ENCODE results near the gene APOL2. TPM values are rescaled to one million over a fixed set of nuclear protein-coding genes. Genes with fewer than 3 reads are reported as not detected.
"Not testable (repeated sequence)": the region's sequence is repeated elsewhere in the genome, so short reads cannot be mapped to it uniquely, and the experiment has no call there.

Gene APOL2
- total RNA-seq, 1 donor from 2014 or later: 42.5 TPM

DNA sequence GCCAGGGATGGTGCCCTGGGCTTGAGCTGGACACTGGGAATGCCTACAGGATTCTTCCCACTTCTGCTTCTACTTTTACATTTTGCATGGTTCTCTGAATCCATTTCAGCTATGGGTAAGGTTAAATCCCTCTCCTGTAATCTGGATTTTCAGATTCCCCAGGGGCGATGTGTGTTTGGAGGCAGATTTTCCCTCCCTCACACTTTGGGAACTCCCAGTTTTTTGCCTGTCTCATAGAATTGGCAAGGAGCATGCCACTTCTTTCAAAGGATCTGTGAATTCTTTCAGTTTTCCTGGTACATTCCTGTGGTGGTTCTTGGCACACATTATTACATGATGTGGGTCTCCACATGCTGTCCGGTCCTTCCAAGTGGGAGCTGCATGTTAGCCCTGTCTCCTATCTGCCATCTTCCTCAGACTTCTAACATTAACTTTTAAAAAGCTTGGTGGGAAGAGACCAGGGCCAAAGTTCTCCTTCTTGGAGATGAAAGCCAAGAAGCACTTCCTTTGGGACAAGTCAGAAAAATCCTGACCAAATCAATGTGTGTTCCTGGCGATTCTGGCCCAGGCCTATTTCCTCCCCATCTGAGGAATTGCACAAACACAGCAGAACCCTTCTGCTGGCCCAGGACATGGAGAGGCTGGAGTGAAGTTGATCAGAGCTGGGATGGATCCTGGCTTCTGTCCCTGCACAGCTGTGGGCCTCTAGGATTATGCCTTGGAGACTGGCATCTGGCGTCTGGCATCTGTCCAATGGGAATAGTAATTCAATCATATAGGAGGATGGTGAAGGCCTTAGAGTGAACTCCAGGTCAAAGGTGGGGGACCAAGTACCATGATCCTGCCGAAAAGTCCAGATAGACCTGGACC lies 5.4 kb upstream of the APOL2 start:
- no peak for DNase-seq (ENCODE audit: low read depth in 2 of 2)

DNA sequence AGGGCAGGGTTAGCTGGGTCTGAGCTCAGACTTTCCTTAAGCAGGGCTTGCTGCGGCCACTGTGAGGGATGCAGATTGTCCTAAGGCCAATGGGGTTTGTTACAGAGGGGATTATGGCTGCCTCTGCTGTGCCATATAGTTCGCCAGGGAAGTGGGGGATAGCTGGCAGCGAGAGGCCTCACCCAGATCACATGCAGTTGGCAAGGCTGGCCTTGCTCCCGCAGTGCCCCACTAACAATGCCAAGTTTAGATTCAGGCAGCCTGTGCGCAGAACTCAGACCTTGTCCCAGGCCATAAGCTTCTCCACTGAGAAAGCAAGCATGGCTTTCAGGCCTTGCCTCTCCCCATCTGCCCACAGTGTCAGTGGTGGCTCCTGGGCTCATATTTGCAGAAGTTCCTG lies 4.7 kb upstream of the APOL2 start:
- no peak for DNase-seq (ENCODE audit: low read depth in 2 of 2)

DNA sequence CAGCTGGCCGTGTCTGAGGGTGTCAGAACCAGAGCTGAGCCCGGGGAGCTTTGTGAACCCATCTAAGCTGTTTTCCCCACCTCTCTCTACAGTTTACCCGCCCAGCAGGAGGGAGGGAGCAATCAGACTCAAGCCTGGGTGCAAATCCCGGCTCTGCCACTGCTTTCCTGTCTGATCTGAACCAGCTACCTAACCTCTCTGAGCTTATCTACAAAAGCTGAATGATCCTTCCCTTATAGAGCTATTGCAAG lies 252 bp downstream of the APOL2 start:
- no peak for DNase-seq (ENCODE audit: low read depth in 2 of 2)

- DNase-seq (ENCODE audit: low read depth in 2 of 2): peak in 1 of 2 donors; percentile 80
Observed at GRCh38 chr22:36238373-36239149, 766 bp downstream of the APOL2 start.

DNA sequence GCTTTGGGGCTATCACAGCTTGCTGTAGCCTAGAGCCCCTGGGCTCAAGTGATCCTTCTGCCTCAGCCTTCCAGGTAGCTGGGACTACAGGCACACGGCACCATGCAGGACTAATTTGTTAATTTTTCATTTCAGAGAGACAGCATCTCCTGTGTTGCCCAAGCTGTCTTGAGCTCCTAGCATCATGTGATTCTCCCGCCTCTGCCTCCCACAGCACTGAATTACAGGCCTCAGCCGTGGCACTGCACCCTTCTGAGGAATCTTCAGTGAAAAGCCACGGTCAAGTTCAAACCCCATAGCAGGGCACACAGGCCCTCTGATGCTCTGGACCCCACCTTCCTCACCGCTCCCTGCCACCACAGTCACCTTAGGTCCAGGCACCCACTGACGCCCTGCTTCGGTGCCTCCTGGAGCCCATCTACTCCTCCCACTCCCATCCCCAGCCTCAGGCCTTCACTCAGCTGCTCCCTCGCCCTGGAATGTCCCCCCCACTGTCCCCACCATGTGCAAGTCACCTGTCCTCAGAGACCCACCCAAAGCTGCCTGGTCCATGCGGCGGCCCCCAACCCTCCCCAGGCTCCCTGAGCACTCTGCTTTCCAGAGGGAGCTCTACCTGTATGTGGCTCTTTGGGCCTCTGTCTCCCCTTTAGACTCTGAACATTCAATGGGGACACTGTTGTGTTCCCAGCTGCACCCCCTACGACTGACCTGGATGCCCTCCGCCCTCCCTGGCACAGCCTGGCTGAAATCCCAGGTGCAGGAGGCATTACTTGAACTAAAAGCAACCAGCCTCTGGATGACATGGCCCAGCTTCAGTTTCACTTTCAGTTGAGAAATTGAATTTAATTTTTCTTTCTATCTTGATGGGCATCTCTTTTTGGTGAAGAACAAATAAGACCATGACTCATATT lies 1.6 kb downstream of the APOL2 start:
- peak; percentile 54 to 59 for DNase-seq (ENCODE audit: low read depth in 2 of 2)

GRCh38 chr22:36236388-36237319 lies 2.7 kb downstream of the APOL2 start:
- DNase-seq (ENCODE audit: low read depth in 2 of 2): no peak

DNA sequence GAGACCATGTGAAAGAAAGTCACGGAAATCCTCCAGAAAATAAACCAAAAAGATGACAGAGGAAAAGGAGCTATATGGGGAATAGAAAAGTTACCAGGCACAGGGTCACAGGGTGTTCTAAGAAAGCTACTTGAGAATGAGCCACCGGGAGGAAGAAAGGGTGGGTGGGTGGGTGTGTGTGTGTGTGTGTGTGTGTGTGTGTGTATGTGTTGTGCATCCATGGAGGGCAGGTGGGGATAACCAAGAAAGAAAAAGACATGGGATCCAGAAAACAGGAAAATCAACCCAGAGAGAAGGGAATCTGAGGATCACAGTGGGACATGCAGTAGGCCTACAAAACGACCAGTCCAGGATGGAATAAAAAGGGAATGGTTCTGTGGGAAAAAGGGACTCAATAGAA lies 3.7 kb downstream of the APOL2 start:
- DNase-seq (ENCODE audit: low read depth in 2 of 2): no peak

DNA sequence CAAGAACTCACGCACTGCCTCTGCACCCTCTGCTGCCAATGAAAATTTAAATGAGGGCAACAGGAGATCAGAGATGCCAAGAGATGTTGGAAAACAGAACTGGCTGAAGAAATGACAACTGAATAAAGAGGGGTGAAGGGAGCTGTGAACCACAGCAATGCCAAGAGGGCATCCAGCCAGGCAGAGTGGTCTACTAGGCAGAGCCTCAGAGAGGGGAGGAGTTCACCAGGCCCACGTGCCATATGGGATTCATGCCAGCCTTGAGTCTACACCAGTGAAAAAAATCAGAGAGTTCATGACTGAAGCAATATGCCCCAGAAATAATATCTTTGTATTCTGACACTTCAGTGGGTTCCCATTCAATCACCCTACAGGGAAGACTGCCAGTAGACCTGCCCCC lies 4.4 kb downstream of the APOL2 start:
- peak in 1 of 2 donors; percentile 16 for DNase-seq (ENCODE audit: low read depth in 2 of 2)

DNA sequence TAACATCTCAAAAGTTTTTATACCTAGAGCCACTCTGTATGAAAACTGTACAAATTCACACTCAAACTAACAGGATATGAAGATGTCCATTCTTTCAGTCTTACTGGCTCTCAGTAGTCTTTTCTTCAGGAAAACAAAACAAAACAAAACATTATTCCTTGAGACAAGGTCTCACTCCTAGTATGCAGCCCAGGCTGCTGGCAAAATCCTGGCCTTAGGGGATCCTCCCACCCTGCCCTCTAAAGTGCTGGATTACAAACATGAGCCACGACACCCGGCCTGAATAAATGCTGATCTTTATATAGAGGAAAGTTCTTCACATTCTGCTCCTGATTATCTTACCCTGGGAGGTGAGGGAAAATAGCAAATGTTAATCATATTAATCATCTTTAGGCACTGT lies 5.1 kb downstream of the APOL2 start:
- DNase-seq (ENCODE audit: low read depth in 2 of 2): no peak

DNA sequence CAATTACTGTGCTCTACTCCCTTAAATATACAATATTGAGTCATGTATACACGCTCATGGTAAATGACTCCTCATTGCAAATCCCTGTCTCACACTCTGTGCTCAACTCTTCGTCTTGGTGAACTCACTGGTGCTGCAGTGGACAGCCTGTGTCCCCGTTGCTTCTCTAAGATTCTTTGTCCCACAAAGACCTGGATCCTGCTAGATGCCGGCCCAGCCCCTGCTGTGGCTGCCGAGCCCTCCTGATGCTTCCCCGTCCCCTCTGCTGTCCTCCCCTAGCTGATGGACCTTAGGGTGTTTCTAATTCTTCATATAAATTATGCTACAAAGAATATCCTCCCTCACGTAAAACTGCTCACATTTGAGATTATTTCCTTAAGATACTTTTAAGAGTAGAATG lies 5.5 kb downstream of the APOL2 start:
- DNase-seq (ENCODE audit: low read depth in 2 of 2): no peak

GRCh38 chr22:36232715-36233401 lies 6.5 kb downstream of the APOL2 start:
- DNase-seq (ENCODE audit: low read depth in 2 of 2): no peak

DNA sequence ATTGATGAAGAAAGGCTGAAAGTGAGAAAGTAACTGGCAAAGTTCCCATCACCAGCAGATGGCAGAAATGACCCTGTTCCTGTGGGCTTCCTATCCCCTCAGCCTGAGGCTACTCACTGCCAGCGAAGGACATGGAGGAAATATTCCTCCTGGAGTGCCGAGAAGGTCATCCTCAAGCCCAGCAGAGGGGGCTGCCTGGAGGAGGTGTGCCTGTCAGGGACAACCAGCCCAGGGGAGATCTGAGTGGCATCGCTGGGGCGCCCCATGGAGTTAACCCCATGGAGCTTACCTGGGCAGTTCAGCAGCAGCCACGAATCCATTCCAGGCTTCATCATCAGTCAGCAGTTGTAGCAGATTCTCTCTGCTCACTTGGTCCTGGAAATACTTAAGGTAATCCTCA lies 8.3 kb downstream of the APOL2 start:
- not testable (repeated sequence) for DNase-seq (ENCODE audit: low read depth in 2 of 2)

- not testable (repeated sequence) for DNase-seq (ENCODE audit: low read depth in 2 of 2)
Observed at GRCh38 chr22:36229649-36230048, 9.7 kb downstream of the APOL2 start.

- DNase-seq (ENCODE audit: low read depth in 2 of 2): no peak
Observed at GRCh38 chr22:36228944-36229343, 10.4 kb downstream of the APOL2 start.

DNA sequence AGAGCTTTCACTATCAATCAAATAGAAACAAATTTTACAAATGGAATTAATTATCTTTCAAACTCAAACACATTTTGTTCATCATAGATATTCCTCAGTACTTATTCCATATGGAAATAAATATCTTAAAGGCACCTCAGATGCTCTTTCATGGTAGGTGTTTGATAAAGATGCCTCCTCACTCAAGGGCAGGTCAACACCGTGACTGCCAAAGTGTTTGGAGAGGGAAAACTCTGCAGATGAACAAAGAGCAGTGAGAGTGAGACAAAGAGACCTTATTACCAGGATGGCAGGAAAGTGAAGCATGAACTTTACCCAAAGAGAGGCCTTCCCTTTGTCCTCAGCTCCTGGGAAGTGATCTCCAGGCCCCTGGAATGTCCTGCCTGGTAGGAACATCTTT lies 11.0 kb downstream of the APOL2 start:
- not testable (repeated sequence) for DNase-seq (ENCODE audit: low read depth in 2 of 2)

DNA sequence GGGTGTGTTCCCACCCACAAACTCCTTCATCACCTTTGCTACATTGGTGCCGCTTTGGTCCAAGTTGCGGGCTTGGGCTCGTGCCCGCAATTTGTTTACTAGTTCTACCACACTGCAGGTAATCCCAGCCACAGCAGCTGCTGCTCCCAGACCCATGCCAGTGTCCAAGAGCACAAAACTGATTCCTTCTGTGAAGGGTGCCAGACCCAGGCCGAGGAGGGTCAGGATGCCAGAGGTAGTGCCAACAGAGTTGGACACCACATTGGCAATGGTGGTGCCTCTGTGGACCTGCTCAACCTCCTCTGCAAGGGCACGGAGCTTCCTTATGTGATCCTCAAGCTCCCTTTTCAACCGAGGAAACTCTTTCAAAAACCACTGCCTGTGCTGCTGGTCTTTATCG lies 11.5 kb downstream of the APOL2 start:
- no peak for DNase-seq (ENCODE audit: low read depth in 2 of 2)

GRCh38 chr22:36227396-36227795 lies 11.9 kb downstream of the APOL2 start:
- no peak for DNase-seq (ENCODE audit: low read depth in 2 of 2)

DNA sequence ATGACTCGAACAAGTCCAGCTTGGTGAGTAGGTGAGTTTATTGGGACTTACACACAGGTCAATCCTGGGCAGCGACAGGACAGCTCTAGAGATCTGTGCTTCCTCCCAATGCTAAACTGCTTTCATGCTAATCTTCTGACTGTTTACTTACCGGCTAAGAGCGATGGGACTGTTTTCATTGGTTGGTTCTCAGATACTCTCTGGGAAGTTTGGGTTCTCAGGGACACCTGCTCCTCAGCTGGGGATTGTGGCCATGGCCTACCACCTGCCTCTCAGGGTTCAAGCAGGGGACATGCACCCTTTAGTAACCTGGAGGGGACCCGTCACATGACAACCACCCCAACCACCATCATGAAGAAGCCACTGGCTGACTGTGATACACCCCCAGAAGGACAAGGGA lies 13.1 kb downstream of the APOL2 start:
- DNase-seq (ENCODE audit: low read depth in 2 of 2): no peak

- DNase-seq (ENCODE audit: low read depth in 2 of 2): no peak
Observed at GRCh38 chr22:36225333-36225922, 13.9 kb downstream of the APOL2 start.

DNA sequence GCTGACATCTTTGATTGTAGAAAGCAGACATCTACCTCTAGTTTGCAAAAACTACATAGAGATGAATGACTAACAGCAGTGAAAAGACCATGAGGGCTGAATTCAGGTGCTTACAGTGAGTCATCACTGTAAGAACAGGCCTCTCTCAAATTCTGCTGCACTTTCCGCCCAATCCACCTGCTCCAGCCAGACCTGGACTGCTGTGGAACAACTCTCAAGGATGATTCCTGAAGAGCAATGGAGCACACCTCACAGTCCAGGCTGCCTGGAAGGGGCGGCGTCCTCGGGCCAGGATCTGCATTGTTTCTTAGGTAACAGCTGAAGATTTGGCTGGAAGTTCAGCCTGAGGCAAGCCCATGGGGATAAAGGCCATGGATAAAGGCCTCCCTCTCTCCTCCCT lies 15.1 kb downstream of the APOL2 start:
- DNase-seq (ENCODE audit: low read depth in 2 of 2): no peak

Data from lung microvascular endothelial cell (primary cell).